ENCODE data around the gene TMEM44.

DNA sequence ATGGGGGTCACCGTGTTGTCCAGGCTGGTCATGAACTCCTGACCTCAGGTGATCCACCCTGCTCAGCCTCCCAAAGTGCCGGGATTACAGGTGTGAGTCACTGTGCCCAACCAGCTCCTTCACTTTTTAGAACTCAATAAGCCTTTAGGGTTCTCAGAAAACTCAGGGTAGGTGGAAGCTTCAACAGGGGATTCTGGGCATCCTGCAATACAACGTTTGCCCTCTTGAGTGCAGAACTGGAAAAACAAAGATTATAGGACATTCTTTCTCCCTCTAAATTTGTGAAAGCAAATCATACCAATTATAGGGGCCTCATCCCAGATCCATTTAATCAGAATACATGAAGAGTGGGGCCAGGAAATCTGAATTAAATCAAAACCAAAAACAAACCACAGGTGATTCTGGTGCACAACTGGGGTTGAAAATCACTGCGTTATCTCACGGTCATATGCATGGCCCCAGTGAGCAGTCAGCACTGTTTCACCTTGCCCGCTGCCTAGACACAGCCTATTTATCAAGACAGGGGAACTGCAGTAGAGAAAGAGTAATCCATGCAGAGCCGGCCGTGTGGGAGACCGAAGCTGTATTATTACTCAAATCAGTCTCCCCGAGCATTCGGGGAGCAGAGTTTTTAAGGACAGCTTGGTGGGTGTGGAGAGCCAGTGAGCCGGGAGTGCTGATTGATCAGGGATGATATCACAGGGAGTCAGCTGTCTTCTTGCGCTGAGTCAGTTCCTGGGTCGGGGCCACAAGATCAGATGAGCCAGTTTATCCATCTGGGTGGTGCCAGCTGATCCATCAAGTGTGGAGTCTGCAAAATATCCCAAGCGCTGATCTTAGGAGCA is 58.4 kb downstream of the TMEM44 start:
- no peak for TF ChIP-seq POLR2AphosphoS5 (IDR thresholded peaks at IDR 0.05; ENCODE audit: low read depth, low read length)
- TF ChIP-seq, protein P1, sequence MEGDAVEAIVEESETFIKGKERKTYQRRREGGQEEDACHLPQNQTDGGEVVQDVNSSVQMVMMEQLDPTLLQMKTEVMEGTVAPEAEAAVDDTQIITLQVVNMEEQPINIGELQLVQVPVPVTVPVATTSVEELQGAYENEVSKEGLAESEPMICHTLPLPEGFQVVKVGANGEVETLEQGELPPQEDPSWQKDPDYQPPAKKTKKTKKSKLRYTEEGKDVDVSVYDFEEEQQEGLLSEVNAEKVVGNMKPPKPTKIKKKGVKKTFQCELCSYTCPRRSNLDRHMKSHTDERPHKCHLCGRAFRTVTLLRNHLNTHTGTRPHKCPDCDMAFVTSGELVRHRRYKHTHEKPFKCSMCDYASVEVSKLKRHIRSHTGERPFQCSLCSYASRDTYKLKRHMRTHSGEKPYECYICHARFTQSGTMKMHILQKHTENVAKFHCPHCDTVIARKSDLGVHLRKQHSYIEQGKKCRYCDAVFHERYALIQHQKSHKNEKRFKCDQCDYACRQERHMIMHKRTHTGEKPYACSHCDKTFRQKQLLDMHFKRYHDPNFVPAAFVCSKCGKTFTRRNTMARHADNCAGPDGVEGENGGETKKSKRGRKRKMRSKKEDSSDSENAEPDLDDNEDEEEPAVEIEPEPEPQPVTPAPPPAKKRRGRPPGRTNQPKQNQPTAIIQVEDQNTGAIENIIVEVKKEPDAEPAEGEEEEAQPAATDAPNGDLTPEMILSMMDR (IDR thresholded peaks at IDR 0.05), result no peak; the same call in 1 of the 2 replicates
- TF ChIP-seq REST (IDR thresholded peaks at IDR 0.05; ENCODE audit: insufficient read depth in 1 of 2, low read depth in 2 of 2, low read length in 1 of 2), result no peak
- no peak for TF ChIP-seq SIN3A (IDR thresholded peaks at IDR 0.05; ENCODE audit: borderline replicate concordance, insufficient read depth, low read depth, low read length)
- no peak for TF ChIP-seq TCF7L2 (IDR thresholded peaks at IDR 0.05; ENCODE audit: low read depth, low read length)
